Activated CD4-positive, CD25-positive, alpha-beta regulatory T cell treated with anti-CD3 and anti-CD28 coated beads, Interleukin-2, amount 50 U/mL, for 16 hours (primary cell): Measurements from ENCODE around the gene NFE2L1.
"Not testable (repeated sequence)": the region's sequence is repeated elsewhere in the genome, so short reads cannot be mapped to it uniquely, and the experiment has no call there.

Experiments
- DNase-seq: peaks from one replicate; pipeline ENCODE4 v3.0.0-alpha.2; 2020; ENCODE audit warnings: low read depth, low spot score

Gene NFE2L1

DNA sequence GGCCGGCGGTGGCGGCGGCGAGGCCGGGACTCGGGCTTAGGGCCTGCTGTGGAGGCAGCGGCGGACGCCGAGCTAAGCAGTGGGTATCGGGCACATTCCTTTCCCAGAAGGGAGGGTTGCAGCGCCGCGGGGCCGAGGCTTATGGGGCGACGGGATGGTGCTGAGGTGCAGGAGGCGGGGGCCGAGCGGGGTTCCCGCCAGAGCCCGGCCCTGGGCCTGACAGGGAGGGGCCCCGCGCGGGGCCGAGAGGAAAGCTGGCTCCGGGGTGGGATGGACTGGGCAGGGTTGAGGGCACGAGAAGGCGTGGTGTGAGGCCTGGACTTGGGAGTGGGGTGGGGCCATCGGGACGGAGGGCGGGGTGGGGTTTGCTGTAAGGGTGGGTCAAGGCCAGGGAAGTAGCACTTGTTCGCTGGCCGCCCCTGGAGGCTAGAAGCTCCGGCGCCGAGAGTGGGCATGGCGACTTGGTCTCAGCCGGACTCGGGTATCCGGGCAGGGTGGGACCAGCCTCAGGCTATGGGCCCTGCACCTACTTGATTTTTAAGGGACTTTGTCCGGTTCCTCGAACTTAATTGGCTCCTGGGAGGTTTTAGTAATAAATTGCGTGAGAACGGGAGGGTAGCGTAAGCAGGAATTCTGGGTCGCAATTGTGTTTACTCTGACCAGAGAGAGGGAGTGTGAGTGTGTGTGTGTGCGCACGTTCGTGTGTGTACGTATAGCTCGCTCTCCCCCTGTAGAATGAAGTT lies 396 bp downstream of the NFE2L1 start:
- no peak for DNase-seq

DNA sequence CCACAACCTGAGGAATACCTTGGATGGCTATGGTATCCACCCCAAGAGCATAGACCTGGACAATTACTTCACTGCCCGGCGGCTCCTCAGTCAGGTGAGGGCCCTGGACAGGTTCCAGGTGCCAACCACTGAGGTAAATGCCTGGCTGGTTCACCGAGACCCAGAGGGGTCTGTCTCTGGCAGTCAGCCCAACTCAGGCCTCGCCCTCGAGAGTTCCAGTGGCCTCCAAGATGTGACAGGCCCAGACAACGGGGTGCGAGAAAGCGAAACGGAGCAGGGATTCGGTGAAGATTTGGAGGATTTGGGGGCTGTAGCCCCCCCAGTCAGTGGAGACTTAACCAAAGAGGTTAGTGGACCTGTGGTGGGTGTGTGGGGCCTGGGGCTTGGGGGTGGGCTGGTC lies 3.1 kb downstream of the NFE2L1 start:
- no peak for DNase-seq

DNA sequence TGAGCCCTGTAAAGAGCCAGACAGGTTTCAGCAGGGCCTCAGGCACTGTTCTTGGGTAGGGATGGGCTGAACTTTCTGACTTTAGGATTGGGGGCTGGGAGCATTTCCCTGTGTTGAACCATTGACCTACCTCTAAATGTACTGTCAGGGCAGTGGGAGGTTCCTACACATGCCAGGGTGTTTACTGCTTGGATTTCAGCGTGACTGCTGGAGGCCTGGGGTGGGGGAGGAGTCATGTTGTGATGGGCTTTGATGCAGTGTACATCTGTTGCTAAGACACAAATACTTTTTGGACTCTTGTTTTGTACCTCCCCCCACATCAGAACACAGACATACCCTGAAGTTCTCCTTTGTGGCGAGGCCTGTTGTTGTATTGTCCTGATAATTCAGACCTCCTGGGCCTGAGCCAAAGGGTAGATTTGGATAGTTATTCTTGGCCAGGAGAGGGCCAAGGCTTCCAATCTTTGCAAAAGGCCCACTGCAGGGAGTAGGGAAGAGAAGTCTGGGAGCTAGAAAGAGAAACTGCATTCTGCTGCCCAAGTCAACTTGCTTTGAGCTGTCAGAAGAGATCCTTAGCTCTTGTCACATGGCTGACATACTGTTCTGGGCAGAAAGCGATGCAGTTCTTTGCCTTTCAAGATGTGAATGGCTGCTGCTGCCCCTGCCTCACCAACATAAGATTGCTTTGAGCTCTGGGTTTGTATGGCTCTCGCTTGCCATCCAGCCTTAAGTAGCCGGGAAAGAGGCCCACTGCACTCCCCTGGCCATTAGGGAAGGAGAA lies 3.7 kb downstream of the NFE2L1 start:
- no peak for DNase-seq

- no peak for DNase-seq
These were observed 5.0 kb downstream of the NFE2L1 start for GRCh38 chr17:48052956-48053757.

- no peak for DNase-seq
These were observed 5.6 kb downstream of the NFE2L1 start for GRCh38 chr17:48053758-48054237.

- DNase-seq = no peak
These were observed 6.4 kb downstream of the NFE2L1 start for GRCh38 chr17:48054238-48055185.

DNA sequence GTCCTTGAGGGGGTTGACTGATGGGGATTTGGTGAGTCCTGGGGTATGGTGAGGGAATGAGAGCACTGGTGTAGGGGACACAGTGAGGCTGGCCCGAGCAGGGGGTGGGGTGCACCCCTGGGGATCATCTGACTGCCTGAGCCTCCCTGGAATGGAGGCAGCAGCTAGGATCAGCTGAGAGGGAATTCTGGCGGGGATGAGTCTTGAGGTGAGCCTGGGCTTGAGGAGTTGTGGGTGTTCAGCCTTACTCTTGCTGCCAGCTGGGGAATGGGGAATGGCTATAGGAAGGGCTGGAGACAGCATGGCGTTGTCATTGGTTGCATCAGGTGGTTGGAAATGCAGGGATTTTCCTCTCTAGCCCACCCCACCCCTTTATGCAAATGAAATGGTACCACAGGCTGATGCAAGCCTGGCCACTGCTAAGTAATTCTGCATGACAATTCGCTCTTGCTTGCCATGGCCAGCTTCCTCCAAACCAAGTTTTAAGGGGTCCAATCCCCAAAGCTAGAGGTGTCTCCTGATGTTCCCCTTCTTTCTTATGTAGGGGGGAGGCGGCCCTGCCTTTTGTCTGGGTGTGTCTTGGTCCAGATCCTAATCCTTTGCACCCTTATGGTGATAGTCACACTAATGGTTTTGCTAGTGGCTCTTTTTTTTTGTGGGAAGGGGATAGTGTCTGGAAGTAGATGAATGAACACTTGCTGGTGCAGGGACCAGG lies 7.5 kb downstream of the NFE2L1 start:
- no peak for DNase-seq

- DNase-seq = no peak
These were observed 8.1 kb downstream of the NFE2L1 start for GRCh38 chr17:48056246-48056745.

- no peak for DNase-seq
These were observed 8.7 kb downstream of the NFE2L1 start for GRCh38 chr17:48056879-48057278.

DNA sequence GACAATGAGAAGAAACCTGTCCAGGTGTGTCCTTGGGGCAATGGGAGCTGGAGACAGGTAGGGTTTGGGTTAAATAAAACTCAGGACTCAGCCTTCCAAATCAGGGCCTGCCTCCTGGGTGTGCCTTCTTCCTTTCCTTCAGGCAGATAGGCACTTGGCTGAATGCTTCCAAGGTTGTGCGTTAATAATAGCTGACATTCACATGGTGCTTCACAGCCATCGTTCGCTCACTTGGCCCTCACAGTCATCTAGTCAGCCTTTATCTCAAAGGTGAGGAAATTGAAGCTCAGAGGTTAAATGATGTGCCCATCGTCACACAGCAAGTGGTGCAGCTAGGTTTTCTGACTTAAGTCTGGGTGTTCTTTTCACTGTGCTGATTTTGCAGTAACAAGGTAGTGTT lies 9.5 kb downstream of the NFE2L1 start:
- no peak for DNase-seq

GRCh38 chr17:48058393-48059124 lies 10.4 kb downstream of the NFE2L1 start:
- DNase-seq = no peak

GRCh38 chr17:48059125-48059668 lies 11.0 kb downstream of the NFE2L1 start:
- DNase-seq = no peak

DNA sequence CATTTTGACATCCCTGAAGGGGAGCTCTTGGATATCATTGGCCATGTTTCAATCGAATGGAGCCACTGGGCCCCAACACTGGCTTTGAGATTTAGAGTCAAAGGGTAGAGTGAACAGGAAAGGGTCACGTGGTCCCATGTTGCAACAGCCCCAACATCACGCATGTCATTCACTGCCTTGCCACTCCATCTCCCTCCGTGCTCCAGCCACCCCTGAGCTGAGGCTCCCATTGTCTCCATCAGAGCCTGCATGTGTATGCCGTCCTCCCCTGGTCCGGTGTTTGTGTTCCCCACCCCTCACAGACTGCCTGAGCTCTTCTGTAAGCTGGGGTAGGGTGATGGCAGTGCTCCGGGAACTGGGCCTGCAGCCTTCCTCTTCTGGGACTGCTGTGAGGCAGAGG lies 12.1 kb downstream of the NFE2L1 start:
- no peak for DNase-seq

- no peak for DNase-seq
These were observed 14.1 kb downstream of the NFE2L1 start for GRCh38 chr17:48062273-48062672.

- DNase-seq = no peak
These were observed 16.5 kb downstream of the NFE2L1 start for GRCh38 chr17:48064638-48065037.

DNA sequence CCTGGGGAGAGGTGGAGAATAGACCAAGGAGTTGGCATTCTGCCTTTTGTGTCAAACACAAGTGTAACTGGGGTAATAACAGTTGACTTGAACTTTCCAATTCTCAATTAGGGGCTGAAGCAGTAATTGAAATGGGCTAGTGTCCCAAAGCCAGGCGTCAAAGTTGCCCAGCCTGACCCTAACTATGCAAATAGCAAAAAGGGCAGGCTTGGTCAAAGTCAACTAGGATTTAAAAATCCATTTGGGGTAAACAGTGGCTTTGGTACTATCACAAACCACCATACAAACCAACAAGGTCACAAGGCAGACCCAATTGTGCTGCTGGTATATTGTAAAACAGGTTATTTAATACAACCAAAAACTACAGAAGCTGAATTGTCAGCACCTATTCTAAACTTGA lies 18.0 kb downstream of the NFE2L1 start:
- DNase-seq = no peak

DNA sequence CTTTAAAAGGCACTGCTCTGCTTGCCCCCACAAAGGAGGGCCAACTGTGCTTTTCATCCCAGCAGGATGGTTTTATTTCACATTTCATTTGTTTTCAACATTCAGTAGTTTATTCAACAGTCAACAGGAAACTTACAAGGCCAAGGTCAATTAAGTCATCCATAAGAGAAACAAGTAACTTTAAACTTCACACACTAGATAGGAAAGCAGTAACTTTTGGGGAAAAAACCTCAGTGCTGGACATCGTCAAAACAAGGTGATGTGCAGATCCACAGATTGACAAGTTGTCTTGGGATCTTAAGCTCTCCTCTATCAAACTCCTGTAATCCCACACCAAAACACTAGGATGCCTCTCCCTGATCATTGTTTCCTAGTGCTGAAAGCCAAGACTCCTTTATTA lies 18.5 kb downstream of the NFE2L1 start:
- DNase-seq = no peak

GRCh38 chr17:48067245-48067644 lies 19.1 kb downstream of the NFE2L1 start:
- DNase-seq = no peak

DNA sequence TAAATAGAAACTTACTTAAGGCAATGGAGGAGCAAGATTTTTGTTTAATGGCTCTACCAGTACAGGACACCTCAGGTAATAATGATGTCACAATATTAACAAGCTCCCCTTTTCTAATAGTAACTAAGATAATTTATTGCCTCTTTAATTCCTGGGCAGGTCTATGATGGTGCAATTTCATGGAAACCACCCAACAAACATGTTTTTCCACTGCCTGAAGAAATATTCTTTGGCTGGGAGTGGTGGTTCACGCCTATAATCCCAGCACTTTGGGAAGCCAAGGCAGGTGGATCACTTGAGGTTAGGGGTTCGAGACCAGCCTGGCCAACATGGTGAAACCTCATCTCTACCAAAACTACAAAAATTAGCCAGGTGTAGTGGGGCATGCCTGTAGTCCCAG lies 19.6 kb downstream of the NFE2L1 start:
- DNase-seq = not testable (repeated sequence)
